GF-D8 (cell line): Measurements from ENCODE around the gene TCEAL3.
"Not testable (repeated sequence)": the region's sequence is repeated elsewhere in the genome, so short reads cannot be mapped to it uniquely, and the experiment has no call there.

ENCODE experiments used
- DNase-seq: peaks from one replicate; lab custom pipeline; 2025; lab: John Stamatoyannopoulos, UW

The TCEAL3 gene

GRCh38 chrX:103607364-103608305 is at the start of gene TCEAL3:
TCEAL3 (plus strand) TSS chrX:103607963; CDS start chrX:103609065, 1,102 bp downstream.
- DNase-seq, result no peak

- DNase-seq, result no peak
These were observed 47.5 kb upstream of the TCEAL3 start for GRCh38 chrX:103560256-103560655.

GRCh38 chrX:103562801-103563200 is 45.0 kb upstream of the TCEAL3 start:
- no peak for DNase-seq

- DNase-seq, result no peak
These were observed 42.6 kb upstream of the TCEAL3 start for GRCh38 chrX:103565197-103565596.

GRCh38 chrX:103565752-103566151 is 42.0 kb upstream of the TCEAL3 start:
- no peak for DNase-seq

- no peak for DNase-seq
These were observed 36.6 kb upstream of the TCEAL3 start for GRCh38 chrX:103571121-103571520.

GRCh38 chrX:103571726-103572125 is 36.0 kb upstream of the TCEAL3 start:
- no peak for DNase-seq

- DNase-seq, result no peak
These were observed 34.6 kb upstream of the TCEAL3 start for GRCh38 chrX:103573202-103573601.

GRCh38 chrX:103584596-103584995 is 23.2 kb upstream of the TCEAL3 start:
- DNase-seq, result no peak

GRCh38 chrX:103585411-103586313 is 22.1 kb upstream of the TCEAL3 start, which contains the start of gene TCEAL4:
TCEAL4 (plus strand) TSS chrX:103585515; CDS start chrX:103586676, 1,161 bp downstream.
- DNase-seq, result no peak

- no peak for DNase-seq
These were observed 21.5 kb upstream of the TCEAL3 start for GRCh38 chrX:103586314-103586646.

GRCh38 chrX:103586659-103587058 is 21.1 kb upstream of the TCEAL3 start:
- DNase-seq, result no peak

- not testable (repeated sequence) for DNase-seq
These were observed 15.5 kb upstream of the TCEAL3 start for GRCh38 chrX:103592295-103592694.

GRCh38 chrX:103595202-103595601 is 12.6 kb upstream of the TCEAL3 start:
- not testable (repeated sequence) for DNase-seq

- no peak for DNase-seq
These were observed 672 bp downstream of the TCEAL3 start for GRCh38 chrX:103608306-103608963.

GRCh38 chrX:103610282-103610681 is 2.5 kb downstream of the TCEAL3 start:
- no peak for DNase-seq

- no peak for DNase-seq
These were observed 5.7 kb downstream of the TCEAL3 start for GRCh38 chrX:103613362-103613890.

GRCh38 chrX:103614999-103615398 is 7.2 kb downstream of the TCEAL3 start:
- DNase-seq, result no peak

GRCh38 chrX:103615781-103616371 is 8.1 kb downstream of the TCEAL3 start:
- no peak for DNase-seq

- no peak for DNase-seq
These were observed 9.0 kb downstream of the TCEAL3 start for GRCh38 chrX:103616676-103617186.

GRCh38 chrX:103624111-103624510 is 16.3 kb downstream of the TCEAL3 start:
- no peak for DNase-seq
